GM23338 (cell line): ENCODE results near the gene PDIA6. TPM values are rescaled to one million over a fixed set of nuclear protein-coding genes. Genes with fewer than 3 reads are reported as not detected.
A peak's percentile ranks its signal among the peaks of the same experiment; 100 is the strongest.

Experiments
- ATAC-seq: fragments of 200-7000 bp; cut with Tn5 transposase; 3 replicates; pipeline ENCODE4 v1.9.1; 2020
- DNase-seq: peaks from one replicate; pipeline ENCODE4 v3.0.0-alpha.2; 2015; ENCODE audit warnings: low spot score
- H2AFZ ChIP-seq: fragments of 200-600 bp; sonication (generic); 2 replicates; pipeline ENCODE4 v1.8.0; 2016; ENCODE audit warnings: antibody characterized with exemption, mild to moderate bottlenecking, moderate library complexity
- H3F3A ChIP-seq: fragments of 200-600 bp; sonication (generic); replicated peaks from 2 replicates; pipeline ENCODE4 v1.8.0; 2017; ENCODE audit warnings: antibody characterized with exemption, mixed run types, low read depth
- H3K27ac ChIP-seq: fragments of 200-600 bp; sonication (generic); 2 replicates; pipeline ENCODE4 v1.6.1; 2016; ENCODE audit warnings: low read depth
- H3K27me3 ChIP-seq: fragments of 200-600 bp; sonication (generic); 2 replicates; pipeline ENCODE4 v1.8.0; 2016; ENCODE audit warnings: mild to moderate bottlenecking, mixed run types, moderate library complexity; ENCODE audit not compliant: insufficient read depth
- H3K36me3 ChIP-seq: fragments of 200-600 bp; sonication (generic); 2 replicates; pipeline ENCODE4 v1.8.0; 2016; ENCODE audit warnings: mild to moderate bottlenecking; ENCODE audit not compliant: insufficient read depth
- H3K4me1 ChIP-seq: fragments of 200-600 bp; sonication (generic); 2 replicates; pipeline ENCODE4 v1.8.0; 2016; ENCODE audit warnings: mild to moderate bottlenecking, moderate library complexity; ENCODE audit not compliant: insufficient read depth
- H3K4me2 ChIP-seq: fragments of 200-600 bp; sonication (generic); 2 replicates; pipeline ENCODE4 v1.7.1; 2017; ENCODE audit warnings: mixed run types
- H3K4me3 ChIP-seq: fragments of 200-600 bp; sonication (generic); 2 replicates; pipeline ENCODE4 v1.6.1; 2016; ENCODE audit warnings: mixed run types
- H3K79me2 ChIP-seq: fragments of 200-600 bp; sonication (generic); replicated peaks from 2 replicates; pipeline ENCODE4 v1.8.0; 2017; ENCODE audit warnings: mild to moderate bottlenecking; ENCODE audit not compliant: insufficient read depth
- H3K9me2 ChIP-seq: fragments of 200-600 bp; sonication (generic); 2 replicates; pipeline ENCODE4 v1.8.0; 2017; ENCODE audit not compliant: insufficient read depth
- H4K20me1 ChIP-seq: fragments of 200-600 bp; sonication (generic); replicated peaks from 2 replicates; pipeline ENCODE4 v1.8.0; 2017; ENCODE audit warnings: mild to moderate bottlenecking; ENCODE audit not compliant: insufficient read depth
- H3K27ac Mint-ChIP-seq: 2 replicates; pipeline ENCODE4 v1.8.0; 2020; ENCODE audit warnings: inconsistent platforms, mild to moderate bottlenecking, moderate library complexity, mixed read lengths
- H3K27me3 Mint-ChIP-seq: 3 replicates; pipeline ENCODE4 v1.8.0; 2022; ENCODE audit warnings: low read depth, mild to moderate bottlenecking, moderate library complexity, mixed read lengths, inconsistent platforms; ENCODE audit not compliant: insufficient read depth, poor library complexity
- H3K36me3 Mint-ChIP-seq: 3 replicates; pipeline ENCODE4 v1.8.0; 2021; ENCODE audit warnings: low read depth, mild to moderate bottlenecking, inconsistent platforms, moderate library complexity, mixed read lengths
- H3K4me1 Mint-ChIP-seq: 3 replicates; pipeline ENCODE4 v1.8.0; 2020; ENCODE audit warnings: mild to moderate bottlenecking, inconsistent platforms, mixed read lengths
- H3K4me3 Mint-ChIP-seq: 3 replicates; pipeline ENCODE4 v1.8.0; 2021; ENCODE audit warnings: moderate library complexity, mild to moderate bottlenecking, inconsistent platforms, mixed read lengths
- H3K9me3 Mint-ChIP-seq: 3 replicates; pipeline ENCODE4 v1.8.0; 2020; ENCODE audit warnings: moderate library complexity, mild to moderate bottlenecking, inconsistent platforms, mixed read lengths
- CREB1 ChIP-seq: fragments of 250-450 bp; sonication (Bioruptor Pico); IDR thresholded peaks from 2 replicates; pipeline ENCODE4 v1.5.0; 2020; ENCODE audit warnings: low read depth, mild to moderate bottlenecking, moderate library complexity
- CTCF ChIP-seq, 2 experiments: fragments of 200-600 bp in 1 of 2; sonication (generic) in 1 of 2; conservative IDR thresholded peaks; 2 replicates each; pipeline versions ENCODE4 v1.5.1 to v1.6.1; 2016 to 2017; ENCODE audit warnings: antibody characterized with exemption in 2 of 2, low read depth in 2 of 2, mild to moderate bottlenecking in 2 of 2, moderate library complexity in 1 of 2
- JUNB ChIP-seq: IDR thresholded peaks from one replicate; pipeline ENCODE4 v1.6.1; 2016; ENCODE audit warnings: antibody characterized with exemption; ENCODE audit not compliant: unreplicated experiment
- NANOG ChIP-seq: IDR thresholded peaks from 2 replicates; pipeline ENCODE4 v1.6.1; 2016; ENCODE audit warnings: antibody characterized with exemption, borderline replicate concordance
- REST ChIP-seq: IDR thresholded peaks from one replicate; pipeline ENCODE4 v1.6.1; 2018; ENCODE audit warnings: antibody characterized with exemption; ENCODE audit not compliant: unreplicated experiment
- STAT1 ChIP-seq: IDR thresholded peaks from one replicate; pipeline ENCODE4 v1.6.1; 2016; ENCODE audit warnings: antibody characterized with exemption; ENCODE audit not compliant: unreplicated experiment
- ZNF331 ChIP-seq: fragments of 250-450 bp; sonication (Bioruptor Pico); IDR thresholded peaks from 2 replicates; pipeline ENCODE4 v1.5.0; 2020; ENCODE audit warnings: low read depth, mild to moderate bottlenecking, moderate library complexity
- polyA plus RNA-seq: library from polyadenylated mRNA; unstranded; fragments of >200 nt; fragmentation: Nextera tagmentation; extraction: Ambion mirVana; gene quantifications from 2 replicates; pipeline ENCODE4 v1.2.1, GENCODE V29; 2016
- total RNA-seq: library from RNA; depleted of rRNA; stranded (reverse); fragments of >200 nt; shearing (Covaris generic); gene quantifications from 2 replicates; pipeline ENCODE4 v1.2.3, GENCODE V29; 2014
- TF ChIP-seq, protein P1 (sequence below): fragments of 250-450 bp; sonication (Bioruptor Pico); IDR thresholded peaks from 2 replicates; pipeline ENCODE4 v1.5.0; 2020; ENCODE audit warnings: mild to moderate bottlenecking, moderate library complexity
- TF ChIP-seq, protein P2 (sequence below): IDR thresholded peaks from 2 replicates; pipeline ENCODE4 v1.6.1; 2016; ENCODE audit warnings: antibody characterized with exemption

Gene PDIA6
- total and polyA plus RNA-seq, 2 experiments from 2014 or later, result 331 to 382 TPM

GRCh38 chr2:10777111-10777841 lies 35.3 kb downstream of the PDIA6 start:
- ATAC-seq, result no peak
- H3K27ac Mint-ChIP-seq, result peak overlapping the region; percentile 74; the same call in 1 of the 2 replicates

More at GRCh38 chr2:10777111-10777841, 35.3 kb downstream of the PDIA6 start:
- Mint-ChIP-seq H3K4me3 (no peak overlapping the region), H3K36me3 (peaks cover 28% of the 10 kb centered on the region), H3K9me3 (no peaks in the 10 kb centered on the region), H3K27me3 (peaks cover 7% of the 10 kb centered on the region), H3K4me1 (peaks cover 4% of the 10 kb centered on the region; the same call in 2 of the 3 replicates)
- no peaks in the 10 kb centered on the region; the same call in 1 of the 2 replicates for H3K79me2 ChIP-seq
- 0 out of 2 replicates have a peak, but pooled peaks cover 4% of the 10 kb centered on the region for H3F3A ChIP-seq
- no peak overlapping the region for H3K4me2 ChIP-seq
- peaks cover 11% of the 10 kb centered on the region for H3K36me3 ChIP-seq
- no peaks in the 10 kb centered on the region for H3K27me3 ChIP-seq
- no peak overlapping the region for H3K4me3 ChIP-seq
- TF ChIP-seq STAT1 (no peak), ZNF331 (CRISPR knock-in tag) (no peak), NANOG (no peak), CTCF (conservative IDR thresholded peaks at IDR 0.05; ENCODE audit: low read depth in 2 of 2) (no peak), JUNB (no peak), CREB1 (CRISPR knock-in tag) (no peak), REST (no peak)
- TF ChIP-seq, protein P1, sequence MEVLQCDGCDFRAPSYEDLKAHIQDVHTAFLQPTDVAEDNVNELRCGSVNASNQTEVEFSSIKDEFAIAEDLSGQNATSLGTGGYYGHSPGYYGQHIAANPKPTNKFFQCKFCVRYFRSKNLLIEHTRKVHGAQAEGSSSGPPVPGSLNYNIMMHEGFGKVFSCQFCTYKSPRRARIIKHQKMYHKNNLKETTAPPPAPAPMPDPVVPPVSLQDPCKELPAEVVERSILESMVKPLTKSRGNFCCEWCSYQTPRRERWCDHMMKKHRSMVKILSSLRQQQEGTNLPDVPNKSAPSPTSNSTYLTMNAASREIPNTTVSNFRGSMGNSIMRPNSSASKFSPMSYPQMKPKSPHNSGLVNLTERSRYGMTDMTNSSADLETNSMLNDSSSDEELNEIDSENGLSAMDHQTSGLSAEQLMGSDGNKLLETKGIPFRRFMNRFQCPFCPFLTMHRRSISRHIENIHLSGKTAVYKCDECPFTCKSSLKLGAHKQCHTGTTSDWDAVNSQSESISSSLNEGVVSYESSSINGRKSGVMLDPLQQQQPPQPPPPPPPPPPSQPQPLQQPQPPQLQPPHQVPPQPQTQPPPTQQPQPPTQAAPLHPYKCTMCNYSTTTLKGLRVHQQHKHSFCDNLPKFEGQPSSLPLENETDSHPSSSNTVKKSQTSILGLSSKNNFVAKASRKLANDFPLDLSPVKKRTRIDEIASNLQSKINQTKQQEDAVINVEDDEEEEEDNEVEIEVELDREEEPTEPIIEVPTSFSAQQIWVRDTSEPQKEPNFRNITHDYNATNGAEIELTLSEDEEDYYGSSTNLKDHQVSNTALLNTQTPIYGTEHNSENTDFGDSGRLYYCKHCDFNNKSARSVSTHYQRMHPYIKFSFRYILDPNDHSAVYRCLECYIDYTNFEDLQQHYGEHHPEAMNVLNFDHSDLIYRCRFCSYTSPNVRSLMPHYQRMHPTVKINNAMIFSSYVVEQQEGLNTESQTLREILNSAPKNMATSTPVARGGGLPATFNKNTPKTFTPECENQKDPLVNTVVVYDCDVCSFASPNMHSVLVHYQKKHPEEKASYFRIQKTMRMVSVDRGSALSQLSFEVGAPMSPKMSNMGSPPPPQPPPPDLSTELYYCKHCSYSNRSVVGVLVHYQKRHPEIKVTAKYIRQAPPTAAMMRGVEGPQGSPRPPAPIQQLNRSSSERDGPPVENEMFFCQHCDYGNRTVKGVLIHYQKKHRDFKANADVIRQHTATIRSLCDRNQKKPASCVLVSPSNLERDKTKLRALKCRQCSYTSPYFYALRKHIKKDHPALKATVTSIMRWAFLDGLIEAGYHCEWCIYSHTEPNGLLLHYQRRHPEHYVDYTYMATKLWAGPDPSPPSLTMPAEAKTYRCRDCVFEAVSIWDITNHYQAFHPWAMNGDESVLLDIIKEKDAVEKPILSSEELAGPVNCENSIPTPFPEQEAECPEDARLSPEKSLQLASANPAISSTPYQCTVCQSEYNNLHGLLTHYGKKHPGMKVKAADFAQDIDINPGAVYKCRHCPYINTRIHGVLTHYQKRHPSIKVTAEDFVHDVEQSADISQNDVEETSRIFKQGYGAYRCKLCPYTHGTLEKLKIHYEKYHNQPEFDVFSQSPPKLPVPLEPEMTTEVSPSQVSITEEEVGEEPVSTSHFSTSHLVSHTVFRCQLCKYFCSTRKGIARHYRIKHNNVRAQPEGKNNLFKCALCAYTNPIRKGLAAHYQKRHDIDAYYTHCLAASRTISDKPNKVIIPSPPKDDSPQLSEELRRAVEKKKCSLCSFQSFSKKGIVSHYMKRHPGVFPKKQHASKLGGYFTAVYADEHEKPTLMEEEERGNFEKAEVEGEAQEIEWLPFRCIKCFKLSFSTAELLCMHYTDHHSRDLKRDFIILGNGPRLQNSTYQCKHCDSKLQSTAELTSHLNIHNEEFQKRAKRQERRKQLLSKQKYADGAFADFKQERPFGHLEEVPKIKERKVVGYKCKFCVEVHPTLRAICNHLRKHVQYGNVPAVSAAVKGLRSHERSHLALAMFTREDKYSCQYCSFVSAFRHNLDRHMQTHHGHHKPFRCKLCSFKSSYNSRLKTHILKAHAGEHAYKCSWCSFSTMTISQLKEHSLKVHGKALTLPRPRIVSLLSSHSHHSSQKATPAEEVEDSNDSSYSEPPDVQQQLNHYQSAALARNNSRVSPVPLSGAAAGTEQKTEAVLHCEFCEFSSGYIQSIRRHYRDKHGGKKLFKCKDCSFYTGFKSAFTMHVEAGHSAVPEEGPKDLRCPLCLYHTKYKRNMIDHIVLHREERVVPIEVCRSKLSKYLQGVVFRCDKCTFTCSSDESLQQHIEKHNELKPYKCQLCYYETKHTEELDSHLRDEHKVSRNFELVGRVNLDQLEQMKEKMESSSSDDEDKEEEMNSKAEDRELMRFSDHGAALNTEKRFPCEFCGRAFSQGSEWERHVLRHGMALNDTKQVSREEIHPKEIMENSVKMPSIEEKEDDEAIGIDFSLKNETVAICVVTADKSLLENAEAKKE (CRISPR knock-in tag), result no peak
- TF ChIP-seq, protein P2, sequence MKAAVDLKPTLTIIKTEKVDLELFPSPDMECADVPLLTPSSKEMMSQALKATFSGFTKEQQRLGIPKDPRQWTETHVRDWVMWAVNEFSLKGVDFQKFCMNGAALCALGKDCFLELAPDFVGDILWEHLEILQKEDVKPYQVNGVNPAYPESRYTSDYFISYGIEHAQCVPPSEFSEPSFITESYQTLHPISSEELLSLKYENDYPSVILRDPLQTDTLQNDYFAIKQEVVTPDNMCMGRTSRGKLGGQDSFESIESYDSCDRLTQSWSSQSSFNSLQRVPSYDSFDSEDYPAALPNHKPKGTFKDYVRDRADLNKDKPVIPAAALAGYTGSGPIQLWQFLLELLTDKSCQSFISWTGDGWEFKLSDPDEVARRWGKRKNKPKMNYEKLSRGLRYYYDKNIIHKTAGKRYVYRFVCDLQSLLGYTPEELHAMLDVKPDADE, result no peak
- DNase-seq, result no peak
- H3K27ac ChIP-seq, result 0 out of 2 replicates have a peak overlapping the region, but pooled peaks have one; percentile 59
- peaks cover 13% of the 10 kb centered on the region for H4K20me1 ChIP-seq
- no peak overlapping the region for H2AFZ ChIP-seq
- H3K9me2 ChIP-seq, result no peaks in the 10 kb centered on the region
- H3K4me1 ChIP-seq, result peaks cover 5% of the 10 kb centered on the region; the same call in 1 of the 2 replicates
